SHP77 (cell line): ENCODE measurements around the gene RUNX3.

ENCODE experiments used
- DNase-seq, 2 experiments: peaks; one replicate each; lab custom pipeline; 2025; lab: John Stamatoyannopoulos, UW

The RUNX3 gene

GRCh38 chr1:24881034-24881433, 49.0 kb downstream of the RUNX3 start:
- DNase-seq = no peak

- DNase-seq = no peak
Measured at GRCh38 chr1:24878775-24879742, 51.0 kb downstream of the RUNX3 start.

- DNase-seq = no peak
Measured at GRCh38 chr1:24878045-24878444, 52.0 kb downstream of the RUNX3 start.

- no peak for DNase-seq
Measured at GRCh38 chr1:24875991-24876506, 54.0 kb downstream of the RUNX3 start.

- DNase-seq = no peak
Measured at GRCh38 chr1:24875257-24875656, 54.8 kb downstream of the RUNX3 start.

- no peak for DNase-seq
Measured at GRCh38 chr1:24874611-24875234, 55.4 kb downstream of the RUNX3 start.

GRCh38 chr1:24874056-24874455, 56.0 kb downstream of the RUNX3 start:
- no peak for DNase-seq

- no peak for DNase-seq
Measured at GRCh38 chr1:24873148-24873547, 56.9 kb downstream of the RUNX3 start.

GRCh38 chr1:24872061-24872850, 57.8 kb downstream of the RUNX3 start:
- no peak for DNase-seq

- no peak for DNase-seq
Measured at GRCh38 chr1:24871306-24871901, 58.7 kb downstream of the RUNX3 start.

- no peak for DNase-seq
Measured at GRCh38 chr1:24870551-24871195, 59.4 kb downstream of the RUNX3 start.

GRCh38 chr1:24868016-24868875, 61.8 kb downstream of the RUNX3 start:
- no peak for DNase-seq

GRCh38 chr1:24867084-24867870, 62.8 kb downstream of the RUNX3 start:
- DNase-seq = no peak

GRCh38 chr1:24866211-24867083, 63.6 kb downstream of the RUNX3 start:
- DNase-seq = no peak

GRCh38 chr1:24865587-24865986, 64.5 kb downstream of the RUNX3 start:
- DNase-seq = no peak

- no peak for DNase-seq
Measured at GRCh38 chr1:24865168-24865567, 64.9 kb downstream of the RUNX3 start.

- DNase-seq = no peak
Measured at GRCh38 chr1:24864370-24864777, 65.7 kb downstream of the RUNX3 start.

- no peak for DNase-seq
Measured at GRCh38 chr1:24862775-24863483, 67.1 kb downstream of the RUNX3 start.
